ENCODE data around the gene MAGEA3.
"Not testable (repeated sequence)": the region's sequence is repeated elsewhere in the genome, so short reads cannot be mapped to it uniquely, and the experiment has no call there.

The MAGEA3 gene

GRCh38 chrX:152735860-152736511 is 37.4 kb downstream of the MAGEA3 start:
- no peak for DNase-seq (ENCODE audit: low spot score)

- not testable (repeated sequence) for DNase-seq (ENCODE audit: low spot score)
Observed at GRCh38 chrX:152736528-152736927, 37.9 kb downstream of the MAGEA3 start.

DNA sequence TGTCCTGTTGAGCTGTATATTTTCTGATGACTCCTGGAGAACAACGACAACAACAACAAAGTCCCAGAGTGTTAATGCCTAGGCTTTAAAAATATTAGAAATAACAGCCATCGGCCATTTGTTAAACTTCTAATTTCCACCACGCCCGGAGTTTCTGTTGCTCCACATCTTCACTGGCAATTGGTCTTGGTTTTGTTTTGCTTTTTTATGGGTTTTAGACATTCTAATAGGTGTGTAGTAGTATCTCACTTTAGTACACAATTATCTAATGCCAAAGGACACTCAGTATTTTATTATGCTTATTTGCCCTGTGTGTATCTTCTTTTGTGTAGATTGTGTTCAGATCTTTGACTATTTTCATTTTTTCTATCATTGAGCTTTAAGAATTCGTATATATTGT is 40.0 kb downstream of the MAGEA3 start:
- DNase-seq (ENCODE audit: low spot score) = no peak
